ENCODE results near the gene TBC1D8B. TPM values are rescaled to one million over a fixed set of nuclear protein-coding genes. Genes with fewer than 3 reads are reported as not detected.
"Not testable (repeated sequence)": the region's sequence is repeated elsewhere in the genome, so short reads cannot be mapped to it uniquely, and the experiment has no call there.

Gene TBC1D8B
- total RNA-seq, 1 donor from 2014 or later: 6.9 TPM

GRCh38 chrX:106862972-106863688 is 60.7 kb downstream of the TBC1D8B start:
- Mint-ChIP-seq H3K4me3 (no peak overlapping the region), H3K9me3 (no peaks in the 10 kb centered on the region), H3K36me3 (no peaks in the 10 kb centered on the region), H3K27me3 (no peaks in the 10 kb centered on the region), H3K27ac (no peak overlapping the region), H3K4me1 (ENCODE audit: unreplicated experiment) (no peaks in the 10 kb centered on the region)
- TF ChIP-seq CTCF (conservative IDR thresholded peaks at IDR 0.05): peak; percentile 62
- no peak for DNase-seq (ENCODE audit: extremely low spot score, unreplicated experiment)

GRCh38 chrX:106863697-106864096 is 61.2 kb downstream of the TBC1D8B start:
- no peak for TF ChIP-seq CTCF (conservative IDR thresholded peaks at IDR 0.05)
- Mint-ChIP-seq H3K9me3 (no peaks in the 10 kb centered on the region), H3K27ac (no peak overlapping the region), H3K4me1 (ENCODE audit: unreplicated experiment) (no peaks in the 10 kb centered on the region), H3K36me3 (no peaks in the 10 kb centered on the region), H3K27me3 (no peaks in the 10 kb centered on the region), H3K4me3 (no peak overlapping the region)
- DNase-seq (ENCODE audit: extremely low spot score, unreplicated experiment): no peak

GRCh38 chrX:106872796-106873195 is 70.3 kb downstream of the TBC1D8B start:
- H3K9me3 Mint-ChIP-seq, H3K27me3 Mint-ChIP-seq, H3K27ac Mint-ChIP-seq: not testable (repeated sequence)

GRCh38 chrX:106874075-106874474 is 71.6 kb downstream of the TBC1D8B start:
- no peaks in the 10 kb centered on the region for H3K9me3 Mint-ChIP-seq

More at GRCh38 chrX:106872796-106873195, 70.3 kb downstream of the TBC1D8B start:
- not testable (repeated sequence) for H3K4me3 Mint-ChIP-seq; H3K4me1 Mint-ChIP-seq (ENCODE audit: unreplicated experiment); DNase-seq (ENCODE audit: extremely low spot score, unreplicated experiment); H3K36me3 Mint-ChIP-seq

GRCh38 chrX:106875151-106875550 is 72.7 kb downstream of the TBC1D8B start:
- H3K36me3 Mint-ChIP-seq: no peaks in the 10 kb centered on the region
- no peaks in the 10 kb centered on the region for H3K4me1 Mint-ChIP-seq (ENCODE audit: unreplicated experiment)
- no peak for TF ChIP-seq CTCF (conservative IDR thresholded peaks at IDR 0.05)
- H3K4me3 Mint-ChIP-seq: no peak overlapping the region
- H3K27ac Mint-ChIP-seq: no peak overlapping the region
- DNase-seq (ENCODE audit: extremely low spot score, unreplicated experiment): no peak
- H3K27me3 Mint-ChIP-seq: no peaks in the 10 kb centered on the region
- no peaks in the 10 kb centered on the region for H3K9me3 Mint-ChIP-seq

More at GRCh38 chrX:106874075-106874474, 71.6 kb downstream of the TBC1D8B start:
- Mint-ChIP-seq H3K4me1 (ENCODE audit: unreplicated experiment) (no peaks in the 10 kb centered on the region), H3K4me3 (no peak overlapping the region), H3K36me3 (no peaks in the 10 kb centered on the region), H3K27ac (no peak overlapping the region), H3K27me3 (no peaks in the 10 kb centered on the region)
- no peak for DNase-seq (ENCODE audit: extremely low spot score, unreplicated experiment)
- TF ChIP-seq CTCF (conservative IDR thresholded peaks at IDR 0.05): peak; percentile 79

- H3K27ac Mint-ChIP-seq: no peak overlapping the region
- no peaks in the 10 kb centered on the region for H3K27me3 Mint-ChIP-seq
- TF ChIP-seq CTCF (conservative IDR thresholded peaks at IDR 0.05): no peak
- no peak overlapping the region for H3K4me3 Mint-ChIP-seq
- no peaks in the 10 kb centered on the region for H3K9me3 Mint-ChIP-seq
- DNase-seq (ENCODE audit: extremely low spot score, unreplicated experiment): no peak
- no peaks in the 10 kb centered on the region for H3K36me3 Mint-ChIP-seq
- H3K4me1 Mint-ChIP-seq (ENCODE audit: unreplicated experiment): no peaks in the 10 kb centered on the region
Measured at GRCh38 chrX:106889468-106889867, 87.0 kb downstream of the TBC1D8B start.
